Measurements from ENCODE around the gene BRAF. TPM values are rescaled to one million over a fixed set of nuclear protein-coding genes. Genes with fewer than 3 reads are reported as not detected.
"Not testable (repeated sequence)": the region's sequence is repeated elsewhere in the genome, so short reads cannot be mapped to it uniquely, and the experiment has no call there.

The BRAF gene
- total RNA-seq, 2 donors from 2014 or later = 45.7 to 46.7 TPM

- H3K9me3 Mint-ChIP-seq = no peaks in the 10 kb centered on the region
These were observed 21.2 kb upstream of the BRAF start for GRCh38 chr7:140945940-140946339.

GRCh38 chr7:140942242-140942641 lies 17.5 kb upstream of the BRAF start:
- not testable (repeated sequence) for H3K4me3 ChIP-seq (ENCODE audit: low read length); H3K9me3 ChIP-seq (ENCODE audit: control insufficient read depth, low read length); H3K4me1 Mint-ChIP-seq; H3K9ac ChIP-seq (ENCODE audit: extremely low read depth, low read length, poor library complexity, severe bottlenecking); H3K4me3 Mint-ChIP-seq; H3K4me1 ChIP-seq (ENCODE audit: control insufficient read depth, insufficient read depth, low read length); DNase-seq; H3K27ac Mint-ChIP-seq; H3K36me3 ChIP-seq (ENCODE audit: control insufficient read depth, insufficient read depth, low read length); H3K27me3 ChIP-seq (ENCODE audit: control insufficient read depth, insufficient read depth, low read length, poor library complexity, severe bottlenecking); H3K36me3 Mint-ChIP-seq (ENCODE audit: low read depth); H3K27me3 Mint-ChIP-seq (ENCODE audit: insufficient read depth); H3K9me3 Mint-ChIP-seq; H3K27ac ChIP-seq (ENCODE audit: low read depth, low read length)
- WGBS, 2 experiments (ENCODE audit: insufficient coverage in 1 of 2, insufficient read length in 1 of 2) = 87 to 95% methylated on average over 3 to 4 of the region's 5 CpGs

More at GRCh38 chr7:140945940-140946339, 21.2 kb upstream of the BRAF start:
- Mint-ChIP-seq H3K27ac (no peak overlapping the region), H3K27me3 (ENCODE audit: insufficient read depth) (peaks cover 3% of the 10 kb centered on the region), H3K36me3 (ENCODE audit: low read depth) (no peaks in the 10 kb centered on the region), H3K4me1 (peaks cover 2% of the 10 kb centered on the region), H3K4me3 (no peak overlapping the region)
- H3K9ac ChIP-seq (ENCODE audit: extremely low read depth, low read length, poor library complexity, severe bottlenecking) = no peak overlapping the region
- H3K36me3 ChIP-seq (ENCODE audit: control insufficient read depth, insufficient read depth, low read length) = no peaks in the 10 kb centered on the region
- DNase-seq = no peak
- no peaks in the 10 kb centered on the region for H3K4me1 ChIP-seq (ENCODE audit: control insufficient read depth, insufficient read depth, low read length)
- no peak overlapping the region for H3K27ac ChIP-seq (ENCODE audit: low read depth, low read length)
- no peaks in the 10 kb centered on the region for H3K27me3 ChIP-seq (ENCODE audit: control insufficient read depth, insufficient read depth, low read length, poor library complexity, severe bottlenecking)
- no peaks in the 10 kb centered on the region for H3K9me3 ChIP-seq (ENCODE audit: control insufficient read depth, low read length)
- no peak for TF ChIP-seq CTCF (conservative IDR thresholded peaks at IDR 0.05)
- no CpG with 5 or more reads among the region's 2 CpGs for WGBS, 2 experiments (ENCODE audit: insufficient coverage in 1 of 2, insufficient read length in 1 of 2)
- H3K4me3 ChIP-seq (ENCODE audit: low read length) = no peak overlapping the region

GRCh38 chr7:140940898-140941297 lies 16.2 kb upstream of the BRAF start:
- Histone ChIP-seq H3K9me3 (ENCODE audit: control insufficient read depth, low read length) (no peaks in the 10 kb centered on the region), H3K36me3 (ENCODE audit: control insufficient read depth, insufficient read depth, low read length) (no peaks in the 10 kb centered on the region), H3K27me3 (ENCODE audit: control insufficient read depth, insufficient read depth, low read length, poor library complexity, severe bottlenecking) (no peaks in the 10 kb centered on the region), H3K27ac (ENCODE audit: low read depth, low read length) (no peak overlapping the region), H3K9ac (ENCODE audit: extremely low read depth, low read length, poor library complexity, severe bottlenecking) (no peak overlapping the region), H3K4me1 (ENCODE audit: control insufficient read depth, insufficient read depth, low read length) (no peaks in the 10 kb centered on the region), H3K4me3 (ENCODE audit: low read length) (no peak overlapping the region)
- H3K4me1 Mint-ChIP-seq = no peaks in the 10 kb centered on the region
- peaks cover 1% of the 10 kb centered on the region for H3K27me3 Mint-ChIP-seq (ENCODE audit: insufficient read depth)
- no peaks in the 10 kb centered on the region for H3K36me3 Mint-ChIP-seq (ENCODE audit: low read depth)
- DNase-seq = no peak
- H3K9me3 Mint-ChIP-seq = no peaks in the 10 kb centered on the region
- no peak overlapping the region for H3K4me3 Mint-ChIP-seq
- TF ChIP-seq CTCF (conservative IDR thresholded peaks at IDR 0.05) = no peak
- WGBS, 2 experiments (ENCODE audit: insufficient coverage in 1 of 2, insufficient read length in 1 of 2) = 96 to 100% methylated on average over 1 of the region's 1 CpG
- H3K27ac Mint-ChIP-seq = no peak overlapping the region

- Histone ChIP-seq H3K36me3 (ENCODE audit: control insufficient read depth, insufficient read depth, low read length) (no peaks in the 10 kb centered on the region), H3K4me1 (ENCODE audit: control insufficient read depth, insufficient read depth, low read length) (no peaks in the 10 kb centered on the region), H3K27ac (ENCODE audit: low read depth, low read length) (no peak overlapping the region), H3K9me3 (ENCODE audit: control insufficient read depth, low read length) (no peaks in the 10 kb centered on the region), H3K4me3 (ENCODE audit: low read length) (no peak overlapping the region), H3K27me3 (ENCODE audit: control insufficient read depth, insufficient read depth, low read length, poor library complexity, severe bottlenecking) (no peaks in the 10 kb centered on the region), H3K9ac (ENCODE audit: extremely low read depth, low read length, poor library complexity, severe bottlenecking) (no peak overlapping the region)
- no peak for DNase-seq
- 89 to 93% methylated on average over 3 of the region's 3 CpGs for WGBS, 2 experiments (ENCODE audit: insufficient coverage in 1 of 2, insufficient read length in 1 of 2)
- no peaks in the 10 kb centered on the region for H3K9me3 Mint-ChIP-seq
- peaks cover 8% of the 10 kb centered on the region for H3K27me3 Mint-ChIP-seq (ENCODE audit: insufficient read depth)
- no peaks in the 10 kb centered on the region for H3K36me3 Mint-ChIP-seq (ENCODE audit: low read depth)
- no peak overlapping the region for H3K27ac Mint-ChIP-seq
- H3K4me3 Mint-ChIP-seq = no peak overlapping the region
- no peak for TF ChIP-seq CTCF (conservative IDR thresholded peaks at IDR 0.05)
- no peaks in the 10 kb centered on the region for H3K4me1 Mint-ChIP-seq
These were observed 13.1 kb upstream of the BRAF start for GRCh38 chr7:140937702-140938264.

All from endodermal cell (in vitro differentiated cells).